GM12878 (cell line): Measurements from ENCODE around the gene GPN1. TPM values are rescaled to one million over a fixed set of nuclear protein-coding genes. Genes with fewer than 3 reads are reported as not detected.

Experiments used
- ATAC-seq: fragments of 200-7000 bp; cut with Tn5 transposase; 3 replicates; pipeline ENCODE4 v1.9.1; 2020; ENCODE audit warnings: mild to moderate bottlenecking, moderate library complexity
- BruUV-seq: library from RNA; stranded (reverse); fragments of 400-500 nt; replicated peaks from 2 replicates; lab custom pipeline; 2021; lab: Mats Ljungman, UMichigan
- CTCF ChIA-PET: fragments of 300-600 bp; sonication (Branson Sonifier 250); formaldehyde crosslinking; extraction: SDS; loops from one replicate; lab custom pipeline; 2021; ENCODE audit warnings: inconsistent platforms; lab: Yijun Ruan, JAX
- POLR2A ChIA-PET: fragments of 350-600 bp; formaldehyde crosslinking; extraction: SDS; loops from one replicate; lab custom pipeline; 2021; ENCODE audit warnings: inconsistent platforms; lab: Charles Lee
- RAD21 ChIA-PET: fragments of 300-600 bp; sonication (Branson Sonifier 250); formaldehyde crosslinking; loops from one replicate; lab custom pipeline; 2023; ENCODE audit warnings: antibody characterized with exemption; ENCODE audit not compliant: unreplicated experiment; lab: Charles Lee
- SMC1A ChIA-PET: fragments of 300-600 bp; sonication (Branson Sonifier 250); formaldehyde crosslinking; loops from one replicate; lab custom pipeline; 2023; ENCODE audit not compliant: unreplicated experiment, uncharacterized antibody; lab: Charles Lee
- DNase-seq: peaks from one replicate; pipeline ENCODE4 v3.0.0-alpha.2; 2011; ENCODE audit warnings: low read depth, low spot score
- FAIRE-seq: peaks from 3 replicates; lab custom pipeline; 2011; peaks lifted over from hg19 to GRCh38; lab: Jason Lieb, UNC
- H2AFZ ChIP-seq: 2 replicates; pipeline ENCODE4 v1.6.0; 2011; ENCODE audit warnings: low read depth, low read length, control low read depth; ENCODE audit not compliant: control insufficient read depth
- H3K27ac ChIP-seq: 2 replicates; pipeline ENCODE4 v1.5.1; 2011; ENCODE audit warnings: control low read depth; ENCODE audit not compliant: control insufficient read depth, insufficient read depth
- H3K27me3 ChIP-seq, 2 experiments: replicated peaks in 1 of 2; 2 replicates each; pipeline versions ENCODE4 v1.6.0 to v1.6.1; 2011; ENCODE audit warnings: low read length in 1 of 2; ENCODE audit not compliant: control insufficient read depth in 2 of 2, insufficient read depth in 2 of 2
- H3K36me3 ChIP-seq, 2 experiments: 2 replicates each; pipeline ENCODE4 v1.5.1; 2011; ENCODE audit warnings: low read length in 1 of 2; ENCODE audit not compliant: control insufficient read depth in 2 of 2, insufficient read depth in 2 of 2
- H3K4me1 ChIP-seq: 2 replicates; pipeline ENCODE4 v1.6.1; 2011; ENCODE audit warnings: mild to moderate bottlenecking, low read length, moderate library complexity, mixed read lengths; ENCODE audit not compliant: control insufficient read depth, insufficient read depth
- H3K4me2 ChIP-seq: 2 replicates; pipeline ENCODE4 v1.6.0; 2011; ENCODE audit warnings: control low read depth; ENCODE audit not compliant: control insufficient read depth, insufficient read depth
- H3K4me3 ChIP-seq: fragments of 200-600 bp; sonication (generic); 2 replicates; pipeline ENCODE4 v1.5.1; 2016
- H3K79me2 ChIP-seq: 2 replicates; pipeline ENCODE4 v1.6.0; 2011; ENCODE audit warnings: low read length; ENCODE audit not compliant: control insufficient read depth, insufficient read depth
- H3K9ac ChIP-seq: 2 replicates; pipeline ENCODE4 v1.8.0; 2011; ENCODE audit warnings: low read length, control low read depth, mixed read lengths; ENCODE audit not compliant: control insufficient read depth, insufficient read depth
- H3K9me3 ChIP-seq: replicated peaks from 3 replicates; pipeline ENCODE4 v1.5.1; 2011; ENCODE audit warnings: mild to moderate bottlenecking, low read length; ENCODE audit not compliant: control insufficient read depth, insufficient read depth
- H4K20me1 ChIP-seq: 2 replicates; pipeline ENCODE4 v1.6.0; 2011; ENCODE audit not compliant: control insufficient read depth, insufficient read depth
- E2F8 ChIP-seq: fragments of 450-650 bp; IDR thresholded peaks from 2 replicates; pipeline ENCODE4 v1.6.1; 2018; ENCODE audit warnings: mild to moderate bottlenecking, low read depth, moderate library complexity; ENCODE audit not compliant: partially characterized antibody
- RUNX3 ChIP-seq: IDR thresholded peaks from 2 replicates; pipeline ENCODE4 v1.6.1; 2012; ENCODE audit warnings: low read length, inconsistent platforms
- SMAD5 ChIP-seq: IDR thresholded peaks from 2 replicates; pipeline ENCODE4 v1.6.1; 2016; ENCODE audit warnings: antibody characterized with exemption, low read depth
- SREBF2 ChIP-seq: IDR thresholded peaks from 2 replicates; pipeline ENCODE4 v1.6.1; 2012; ENCODE audit warnings: mild to moderate bottlenecking, low read length
- ZBTB11 ChIP-seq: fragments of 450-650 bp; formaldehyde crosslinking; IDR thresholded peaks from 2 replicates; pipeline ENCODE4 v1.5.0; 2022; ENCODE audit warnings: mild to moderate bottlenecking, missing genetic modification characterization
- ZNF24 ChIP-seq: fragments of 450-650 bp; IDR thresholded peaks from 2 replicates; pipeline ENCODE4 v1.6.1; 2017; ENCODE audit warnings: antibody characterized with exemption, mild to moderate bottlenecking
- WGBS: methylation state at CpG from one replicate; pipeline ENCODE4 v1.1.6; 2016; ENCODE audit warnings: low lambda C conversion rate; ENCODE audit not compliant: insufficient replicate concordance, insufficient coverage; ENCODE audit errors: missing lambda C conversion rate; 5-methylcytosine and 5-hydroxymethylcytosine counted together
- in situ Hi-C: fragments of 300-500 bp; cut with MboI; formaldehyde crosslinking; loops from 9 replicates; pipeline ENCODE4 v1.14.3; 2018; ENCODE audit warnings: mixed read lengths
- intact Hi-C: fragments of 100-400 bp; cut with micrococcal nuclease; formaldehyde crosslinking; loops from one replicate; pipeline ENCODE4 v1.14.2; 2022; ENCODE audit not compliant: unreplicated experiment
- polyA plus RNA-seq, 11 experiments: library from polyadenylated mRNA; depleted of rRNA in 4 of 11; unstranded in 6 of 11; stranded (reverse) in 5 of 11; fragments of >200 nt; fragmentation: Nextera tagmentation in 4 of 11; fragmentation: Illumina TruSeq in 1 of 11; extraction: Ambion mirVana in 4 of 11; extraction: Trizol in 1 of 11; gene quantifications; 1 replicate in 1 of 11; 2 replicates in 10 of 11; pipeline versions ENCODE4 v1.2.1 to v1.2.3, GENCODE V29; 2011 to 2016; ENCODE audit warnings: inconsistent platforms in 2 of 11, missing spikeins in 2 of 11, low read depth in 1 of 11
- total RNA-seq, 4 experiments: library from RNA; depleted of rRNA in 3 of 4; stranded (reverse); fragments of >200 nt in 3 of 4; fragmentation: Illumina TruSeq in 1 of 4; extraction: Trizol in 1 of 4; gene quantifications; 2 replicates each; pipeline versions ENCODE4 v1.2.1 to v1.2.3, GENCODE V29; 2013 to 2021

GPN1 gene
- total and polyA plus RNA-seq, 10 of the 15 experiments (the other 5 are each of a cell fraction or from before 2014, with no cell fraction given): 32.1 to 108 (median 60.4) TPM

- TF ChIP-seq ZBTB11: peak; percentile 66
These were observed 46.0 kb upstream of the GPN1 start, which contains the start of gene ZNF512 (continued) for GRCh38 chr2:27582695-27583389.

- in situ Hi-C loops: no loop called here
- POLR2A ChIA-PET: interaction anchor here (1.1 kb wide), 2 partner anchors 45 to 174 kb away, joined by 4 to 6 read pairs; partner anchors contain the start of genes CCDC121, GPN1 and PPM1G
- CTCF ChIA-PET: no interaction called here
These were observed 45.4 kb upstream of the GPN1 start for GRCh38 chr2:27583390-27583915.

More at GRCh38 chr2:27583390-27583915, 45.4 kb upstream of the GPN1 start:
- DNase-seq (no peak), ATAC-seq (peak; percentile 7), FAIRE-seq (no peak)
- Histone ChIP-seq H3K27ac (peak overlapping the region; percentile 68), H3K36me3 (no peaks in the 10 kb centered on the region), H3K4me3 (peak overlapping the region; percentile 98), H3K4me1 (0 out of 2 replicates have a peak, but pooled peaks cover 3% of the 10 kb centered on the region), H3K79me2 (peaks cover 55% of the 10 kb centered on the region), H3K27me3 (no peaks in the 10 kb centered on the region), H3K4me2 (peak overlapping the region; percentile 64), H2AFZ (peak overlapping the region; percentile 76), H4K20me1 (no peaks in the 10 kb centered on the region), H3K9ac (peak overlapping the region; percentile 74), H3K9me3 (peaks cover 2% of the 10 kb centered on the region; the same call in 2 of the 3 replicates)
- WGBS: 2% methylated on average over 12 of the region's 12 CpGs
- TF ChIP-seq SMAD5: no peak
- peak; percentile 52; the same call in 1 of the 2 replicates for TF ChIP-seq ZNF24
- TF ChIP-seq SREBF2: no peak
- TF ChIP-seq E2F8: no peak
- peak; percentile 9; the same call in 1 of the 2 replicates for TF ChIP-seq RUNX3
- BruUV-seq: TSS peak; percentile 76
- intact Hi-C loops: loop anchor here (5.0 to 10.0 kb wide), 2 partner anchors 44 to 179 kb away; partner anchors contain the start of genes CCDC121, GPN1 and PPM1G
- ChIA-PET SMC1A (interaction anchor here (1.4 to 1.7 kb wide), 2 partner anchors 14 to 45 kb away, joined by 3 to 6 read pairs; partner anchors contain the start of genes CCDC121 and GPN1), RAD21 (interaction anchor here (1.1 kb wide), 1 partner anchor 45 kb away, joined by 4 read pairs; the partner anchor contains the start of genes CCDC121 and GPN1)
